Activated T-helper 9 cell treated with anti-CD3 and anti-CD28 coated beads, Interleukin-2, amount 50 U/mL, for 16 hours (primary cell): ENCODE results near the gene KIF16B.
"Not testable (repeated sequence)": the region's sequence is repeated elsewhere in the genome, so short reads cannot be mapped to it uniquely, and the experiment has no call there.

ENCODE experiments used
- DNase-seq: peaks from one replicate; pipeline ENCODE4 v3.0.0-alpha.2; 2020; ENCODE audit warnings: low read depth

The KIF16B gene

DNA sequence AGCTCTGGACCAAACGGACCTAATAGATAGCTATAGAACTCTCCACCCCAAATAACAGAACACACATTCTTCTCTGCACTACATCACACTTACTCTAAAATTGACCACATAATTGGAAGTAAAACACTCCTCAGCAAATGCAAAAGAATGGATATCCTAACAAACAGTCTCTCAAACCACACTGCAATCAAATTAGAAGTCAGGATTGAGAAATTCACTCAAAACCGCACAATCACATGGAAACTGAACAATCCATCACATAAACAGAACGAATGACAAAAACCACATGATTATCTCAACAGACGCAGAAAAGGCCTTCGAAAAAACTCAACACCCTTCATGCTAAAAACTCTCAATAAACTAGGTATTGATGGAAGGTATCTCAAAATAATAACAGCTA, 50.6 kb downstream of the KIF16B start:
- DNase-seq = not testable (repeated sequence)

DNA sequence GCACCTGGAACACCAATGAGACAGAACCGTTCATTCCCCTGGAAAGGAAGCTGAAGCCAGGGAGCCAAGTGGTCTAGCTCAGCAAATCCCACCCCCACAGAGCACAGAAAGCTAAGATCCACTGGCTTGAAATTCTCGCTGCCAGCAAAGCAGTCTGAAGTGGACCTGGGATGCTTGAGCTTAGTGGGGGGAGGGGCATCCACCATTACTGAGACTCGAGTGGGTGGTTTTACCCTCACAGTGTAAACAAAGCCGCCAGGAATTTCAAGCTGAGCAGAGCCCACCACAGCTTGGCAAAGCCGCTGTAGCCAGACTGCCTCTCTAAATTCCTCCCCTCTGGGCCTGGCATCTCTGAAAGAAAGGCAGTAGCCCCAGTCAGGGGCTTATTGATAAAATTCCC, 53.1 kb downstream of the KIF16B start:
- DNase-seq = no peak

DNA sequence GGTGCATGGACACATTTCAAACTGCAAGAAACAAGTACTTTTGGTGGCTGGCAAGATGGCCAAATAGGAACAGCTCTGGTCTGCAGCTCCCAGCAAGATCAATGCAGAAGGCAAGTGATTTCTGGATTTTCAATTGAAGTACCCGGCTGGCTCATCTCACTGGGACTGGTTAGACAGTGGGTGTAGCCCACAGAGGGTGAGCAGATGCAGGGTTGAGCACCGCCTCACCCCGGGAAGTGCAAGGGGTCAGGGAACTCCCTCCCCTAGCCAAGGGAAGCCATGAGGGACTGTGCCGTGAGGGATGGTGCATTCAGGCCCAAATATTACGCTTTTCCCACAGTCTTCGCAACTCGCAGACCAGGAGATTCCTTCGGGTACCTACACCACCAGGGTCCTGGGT, 53.6 kb downstream of the KIF16B start:
- not testable (repeated sequence) for DNase-seq

DNA sequence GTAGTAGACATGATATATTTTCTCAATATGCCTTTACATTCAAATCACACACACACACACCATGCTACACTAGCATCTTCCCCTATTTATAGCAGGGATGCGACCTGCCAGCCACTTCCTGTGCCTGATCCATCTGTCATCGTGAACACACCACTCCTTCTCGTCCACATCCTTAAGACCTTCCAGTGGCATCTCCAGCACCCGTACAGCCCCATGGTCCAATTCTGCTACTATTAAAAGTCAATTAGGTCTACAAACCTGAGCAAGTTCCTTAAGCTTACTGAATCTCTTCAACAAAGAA, 54.5 kb downstream of the KIF16B start:
- no peak for DNase-seq

DNA sequence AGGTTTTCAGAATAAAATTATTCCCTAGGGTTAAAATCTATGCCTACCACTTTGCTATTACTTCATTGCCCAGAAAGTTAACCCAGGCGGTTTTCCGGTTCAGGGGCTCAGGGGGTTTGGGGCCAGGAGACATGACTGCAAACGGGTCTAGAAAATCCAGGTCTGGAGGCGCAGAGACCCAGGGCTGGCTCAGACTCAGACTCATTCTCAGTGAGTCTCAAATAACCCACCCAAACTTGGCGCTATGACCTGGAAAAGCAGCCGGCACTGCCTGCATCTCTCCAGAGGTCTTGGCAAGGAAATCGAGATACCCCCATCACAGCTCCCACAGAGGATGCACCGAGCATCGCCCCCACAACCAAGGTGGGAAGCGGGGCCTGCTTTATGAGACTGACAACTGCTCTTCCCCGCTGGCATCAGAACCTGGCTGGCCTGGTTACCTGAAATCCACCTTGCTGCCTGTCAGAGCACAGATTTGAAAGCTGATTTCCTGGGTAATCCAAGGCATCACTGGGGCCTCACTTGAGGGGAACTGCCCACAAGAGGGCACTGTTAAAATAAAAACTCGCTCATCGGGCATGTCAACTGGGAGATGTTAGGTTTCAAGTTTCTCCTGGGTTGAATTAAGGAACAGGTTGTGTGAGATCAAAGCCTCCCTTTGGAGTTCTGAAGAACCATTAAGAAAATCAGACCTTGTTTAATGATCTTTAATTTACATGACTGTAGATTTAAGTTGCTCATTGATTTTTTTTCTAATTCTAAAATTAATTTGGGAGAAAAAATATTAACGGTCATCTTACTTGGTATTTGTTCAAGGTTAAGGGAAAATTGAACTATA, 55.1 kb downstream of the KIF16B start:
- DNase-seq = no peak

DNA sequence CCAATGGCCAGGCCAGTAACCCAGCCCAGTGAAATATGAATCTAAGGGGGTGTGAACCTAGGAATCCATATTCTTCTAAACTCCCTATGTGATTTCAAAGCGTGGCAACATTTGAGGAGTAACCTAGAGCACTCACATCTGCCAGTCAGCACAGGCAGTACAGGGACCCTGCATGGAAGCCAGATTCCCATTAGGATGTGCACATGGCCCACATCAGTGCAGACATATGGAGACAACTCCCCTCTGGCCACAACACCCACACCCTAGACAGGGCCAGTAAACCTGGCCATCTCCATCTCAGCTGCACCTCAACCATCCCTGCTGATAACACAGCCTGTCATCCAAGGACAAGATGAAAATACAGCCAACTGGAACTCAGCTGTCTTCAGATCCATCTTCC, 56.5 kb downstream of the KIF16B start:
- DNase-seq = no peak

DNA sequence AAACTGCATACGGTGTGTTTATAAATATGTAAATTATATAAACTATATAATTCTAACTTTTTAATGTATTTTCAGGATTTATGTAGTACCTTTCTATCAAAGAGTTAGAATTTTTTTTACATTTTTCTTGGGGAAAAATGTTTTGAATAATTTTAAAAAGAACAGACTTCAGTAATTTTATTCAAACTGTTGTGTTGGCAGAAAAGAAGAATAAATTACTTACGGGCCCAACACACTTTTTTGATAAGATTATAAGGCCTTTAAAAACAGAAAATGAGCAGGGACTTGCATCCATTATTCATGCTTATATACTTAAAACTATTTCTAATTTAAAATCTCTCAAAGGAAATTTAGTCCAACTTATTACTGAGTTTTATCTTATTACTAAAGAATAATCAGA, 58.2 kb downstream of the KIF16B start:
- no peak for DNase-seq

DNA sequence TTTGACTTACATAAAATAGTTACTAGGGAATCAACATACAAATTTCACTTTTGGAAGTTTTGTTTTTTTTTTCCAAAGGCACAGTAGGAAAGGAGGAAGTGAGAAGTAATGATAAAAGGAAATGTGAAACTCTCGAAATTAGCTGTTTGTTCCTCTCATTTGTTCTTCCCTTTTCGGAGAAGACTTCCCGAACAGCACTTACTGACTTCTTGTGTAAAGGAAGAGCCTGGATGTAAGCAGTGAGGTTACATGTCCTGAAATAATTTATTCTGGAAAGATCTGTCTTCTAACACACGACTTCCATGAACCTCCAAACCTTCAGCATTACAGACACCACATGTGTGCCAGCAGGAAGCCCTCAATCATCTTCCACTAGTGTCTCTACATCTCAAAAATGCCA, 59.1 kb downstream of the KIF16B start:
- DNase-seq = no peak

DNA sequence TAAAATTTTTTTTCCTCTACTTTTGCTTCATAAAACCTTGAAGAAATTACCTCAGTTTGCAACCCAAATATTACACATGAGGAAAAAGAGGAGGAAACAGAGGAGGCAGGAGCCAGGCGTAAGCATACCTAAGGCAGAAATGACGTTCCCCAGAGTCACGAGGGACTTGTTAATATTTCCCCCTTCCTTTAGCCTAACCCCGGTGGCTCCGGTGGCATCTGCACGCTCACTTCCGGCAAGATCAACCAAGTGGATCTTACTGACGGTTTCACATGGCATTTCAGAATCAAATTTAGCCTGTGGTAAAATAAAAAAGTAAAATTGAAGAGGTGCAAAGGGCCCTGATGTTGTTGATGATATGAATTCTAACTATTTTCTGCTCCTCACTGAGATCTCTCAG, 67.4 kb downstream of the KIF16B start:
- DNase-seq = no peak

DNA sequence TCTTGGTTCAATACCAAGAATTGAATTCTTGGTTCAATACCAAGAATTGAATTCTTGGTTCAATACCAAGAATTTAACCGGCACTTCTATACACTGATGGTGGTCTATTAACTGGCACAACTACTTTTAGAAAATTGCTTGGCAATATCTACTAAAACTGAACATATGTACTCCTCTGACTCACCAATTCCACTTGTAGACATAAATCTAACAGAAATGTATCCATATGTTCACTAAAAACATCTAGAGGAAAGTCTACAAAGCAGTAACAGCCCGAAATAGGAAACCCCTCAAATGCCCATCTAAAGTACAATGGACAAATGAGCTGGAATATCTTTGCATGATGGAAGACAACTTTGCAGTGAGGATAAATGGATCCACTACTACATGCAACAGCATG, 71.9 kb downstream of the KIF16B start:
- no peak for DNase-seq

DNA sequence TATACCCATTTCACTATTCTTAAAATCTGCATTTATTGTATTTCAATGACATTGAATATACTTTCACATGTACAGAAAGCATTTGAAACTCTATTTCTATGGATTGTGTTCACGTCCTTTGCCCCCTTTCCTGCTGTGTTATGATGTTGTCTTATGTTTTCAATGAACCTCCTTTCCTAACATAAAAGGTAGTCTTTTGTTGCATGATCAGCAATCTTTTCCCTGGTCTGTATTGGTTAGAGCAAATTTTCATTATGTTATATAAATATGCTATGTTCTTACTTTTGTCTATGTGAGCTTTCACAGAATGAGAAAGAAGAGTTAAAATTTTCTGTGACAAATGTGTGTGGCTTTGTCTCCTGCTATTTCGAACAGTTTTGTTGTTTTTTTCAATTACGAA, 73.1 kb downstream of the KIF16B start:
- no peak for DNase-seq

DNA sequence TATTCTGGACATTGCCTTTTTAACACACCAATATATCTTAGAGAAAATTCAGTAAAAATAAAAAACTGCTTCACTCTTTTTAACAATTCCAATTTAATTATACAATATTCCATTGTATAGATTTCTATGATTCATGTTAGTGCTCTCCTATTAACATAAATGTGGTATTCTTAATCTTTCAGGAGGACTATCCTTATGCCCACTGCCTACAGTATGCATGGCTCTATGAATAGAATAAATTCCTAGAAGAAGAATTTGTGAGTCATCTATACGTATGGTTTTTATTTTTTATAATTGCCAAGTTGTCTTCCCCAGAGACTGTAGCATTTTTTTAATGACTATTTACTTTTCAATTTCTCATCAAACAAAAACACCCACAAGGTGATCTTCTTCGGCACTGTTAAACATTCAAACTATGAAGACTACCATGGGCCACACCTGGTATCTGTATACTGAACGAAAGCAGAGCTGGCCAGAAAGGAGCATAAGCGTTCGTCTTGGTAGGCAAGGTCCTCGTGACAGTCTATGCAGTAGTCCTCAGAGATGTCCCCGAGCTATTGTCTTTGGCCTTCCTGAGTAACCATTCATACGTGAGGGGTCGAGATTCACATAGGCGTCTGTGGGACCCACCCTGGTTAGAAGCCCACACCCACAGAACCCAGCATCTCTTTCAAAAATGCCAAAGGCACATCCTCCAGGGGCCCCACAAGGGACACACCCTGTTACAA, 74.6 kb downstream of the KIF16B start:
- DNase-seq = no peak

DNA sequence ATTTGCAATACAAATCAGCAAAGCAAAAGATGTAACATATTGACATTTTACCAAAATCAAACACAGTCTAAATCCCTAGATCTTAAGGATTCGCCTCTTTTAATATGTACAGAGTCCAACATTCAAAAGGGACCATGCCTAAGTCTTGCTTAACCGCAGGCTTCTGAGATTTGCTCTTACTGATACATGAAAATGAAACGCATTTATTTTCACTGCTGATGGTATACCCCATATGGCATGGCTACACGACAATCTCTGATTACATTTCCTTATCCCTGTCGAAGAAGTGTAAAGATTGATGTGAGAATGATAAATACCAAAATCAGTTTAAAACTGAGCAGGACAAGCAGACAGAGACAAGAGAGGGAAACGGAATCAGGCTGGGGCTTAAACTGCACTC, 75.4 kb downstream of the KIF16B start:
- DNase-seq = no peak

DNA sequence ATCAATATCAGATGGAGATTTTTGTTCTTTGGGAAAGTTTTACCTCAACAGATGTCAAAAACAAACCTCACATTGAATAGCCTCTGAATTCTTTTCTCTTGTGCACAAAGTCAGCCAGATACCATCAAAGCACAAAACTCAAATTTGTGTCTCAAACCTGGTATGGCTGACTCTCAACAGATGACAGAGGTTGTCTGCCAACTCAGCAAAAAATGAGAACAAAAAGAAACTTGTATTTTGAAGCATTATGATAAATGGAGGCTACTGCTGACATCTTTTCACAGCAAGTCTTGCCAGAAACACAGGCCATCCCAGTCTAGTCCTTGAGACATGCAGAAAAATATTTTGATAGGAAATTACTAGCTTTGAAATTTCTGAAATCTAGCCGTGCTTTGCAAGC, 79.8 kb downstream of the KIF16B start:
- DNase-seq = no peak

DNA sequence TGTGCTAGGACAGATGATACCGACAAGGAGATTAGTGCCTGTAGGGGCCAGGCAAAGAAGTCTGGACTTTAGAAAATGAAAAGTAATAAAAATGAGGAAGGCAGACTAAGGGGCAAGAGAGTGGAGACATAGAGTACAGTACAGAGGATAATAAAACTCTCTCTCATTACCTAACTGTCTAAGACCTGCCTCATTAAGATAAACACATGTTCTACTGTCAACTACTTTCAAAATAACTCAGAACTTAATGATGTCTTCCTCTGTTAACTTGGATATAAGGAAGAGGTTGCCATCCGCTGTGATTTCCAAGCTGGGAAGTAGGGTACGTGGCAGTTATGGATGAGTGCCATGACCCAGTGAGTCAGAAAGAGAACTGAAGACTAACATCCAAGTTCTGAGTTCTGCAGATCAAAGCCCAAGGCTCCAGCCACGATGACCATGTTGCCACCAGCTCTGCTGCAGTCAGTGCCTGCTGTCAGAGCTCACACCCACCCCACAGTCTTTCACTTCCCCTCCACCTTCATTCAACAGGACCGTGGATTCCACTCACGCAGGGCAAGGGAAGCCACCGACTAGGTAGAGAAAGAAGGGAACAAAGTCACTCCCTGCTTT, 81.8 kb downstream of the KIF16B start:
- no peak for DNase-seq

DNA sequence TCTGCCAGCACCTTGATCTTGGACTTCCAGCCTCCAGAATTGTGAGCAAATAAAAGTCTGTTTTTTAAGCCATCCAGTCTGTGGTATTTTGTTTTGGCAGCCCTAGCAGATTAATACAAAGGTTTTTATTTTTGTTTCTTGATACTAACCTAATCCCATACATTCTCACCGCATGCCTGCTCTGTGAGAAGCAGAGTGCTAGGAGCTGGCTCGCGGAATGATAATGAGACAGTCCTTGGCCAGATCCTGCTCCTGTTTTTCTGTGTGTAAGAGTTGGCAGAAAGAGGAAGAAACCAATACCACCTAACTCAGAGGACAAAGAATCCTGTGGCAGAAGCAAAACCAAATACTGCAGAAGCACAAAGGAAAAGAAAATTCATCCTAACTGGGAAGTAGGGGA, 82.6 kb downstream of the KIF16B start:
- DNase-seq = no peak

DNA sequence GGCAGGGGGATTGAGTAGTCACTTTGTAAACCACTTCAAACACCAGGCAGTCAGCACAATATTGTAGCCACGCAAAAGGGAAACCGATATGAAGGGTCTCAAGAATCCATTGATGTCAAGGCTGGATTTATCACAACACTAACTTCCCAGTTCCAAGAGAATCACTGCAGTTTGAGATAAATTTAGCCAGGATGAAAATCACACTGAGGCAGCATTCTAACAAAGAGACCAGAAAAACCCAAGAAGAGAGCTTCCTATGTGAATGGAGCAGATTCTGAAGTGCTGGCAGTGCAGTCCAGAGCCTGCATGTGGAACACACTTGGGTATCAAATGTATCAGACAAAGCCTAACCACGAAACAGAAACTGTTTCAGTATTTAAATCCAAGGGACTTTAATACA, 84.6 kb downstream of the KIF16B start:
- DNase-seq = no peak

DNA sequence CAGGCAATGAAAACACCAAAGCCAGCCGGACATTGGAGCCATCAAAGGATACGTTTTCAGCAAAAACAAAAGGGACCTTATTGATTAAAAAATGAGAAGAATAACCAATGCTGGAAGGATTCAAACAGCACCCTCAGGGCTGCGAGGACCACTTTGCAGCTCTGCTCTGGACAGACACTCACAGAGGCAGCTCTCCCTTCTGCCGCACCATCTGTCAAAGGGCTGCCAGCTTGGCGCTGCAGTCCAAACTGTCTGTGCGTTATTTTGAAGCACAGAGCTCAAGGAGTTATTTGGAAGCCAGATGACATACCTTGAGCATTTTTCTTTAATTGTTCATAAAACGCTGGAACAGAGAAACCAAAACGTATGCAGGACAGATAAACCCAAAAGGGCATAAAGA, 85.2 kb downstream of the KIF16B start:
- DNase-seq = no peak

DNA sequence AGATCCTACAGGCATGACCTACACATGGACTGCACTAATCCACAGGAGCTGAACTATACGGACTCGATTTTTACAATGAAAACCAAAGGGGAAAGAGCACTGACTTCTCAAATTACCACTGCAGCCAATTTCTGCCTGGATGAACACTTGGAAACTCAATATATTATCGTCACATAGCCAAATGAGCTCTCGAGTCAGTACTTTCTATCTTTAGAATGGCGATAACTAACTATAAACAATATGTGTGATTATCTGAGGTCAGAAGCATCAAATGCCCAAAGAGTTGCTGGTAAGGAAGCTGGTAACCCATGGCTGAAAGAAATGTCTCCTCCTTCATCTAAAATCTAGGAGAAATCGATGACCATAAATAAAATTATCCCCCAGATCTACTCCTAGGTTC, 86.7 kb downstream of the KIF16B start:
- no peak for DNase-seq

DNA sequence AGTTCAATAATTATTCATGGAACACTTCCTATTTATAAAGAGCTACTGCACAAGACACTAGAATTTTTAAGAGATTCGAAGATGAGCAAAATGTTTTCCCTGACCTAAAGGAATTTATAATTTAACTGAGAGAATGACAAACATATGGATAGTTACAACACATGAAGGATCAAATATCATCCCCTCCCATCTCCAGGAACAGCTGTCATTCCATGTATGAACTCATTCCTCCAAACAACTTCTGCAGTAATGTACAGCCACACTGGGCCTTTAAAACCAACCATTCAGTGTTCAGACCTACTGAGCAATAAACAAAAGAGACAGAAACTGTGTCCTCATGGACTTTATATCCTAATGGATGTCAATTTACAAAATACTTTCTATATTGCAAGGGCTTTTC, 87.8 kb downstream of the KIF16B start:
- no peak for DNase-seq

DNA sequence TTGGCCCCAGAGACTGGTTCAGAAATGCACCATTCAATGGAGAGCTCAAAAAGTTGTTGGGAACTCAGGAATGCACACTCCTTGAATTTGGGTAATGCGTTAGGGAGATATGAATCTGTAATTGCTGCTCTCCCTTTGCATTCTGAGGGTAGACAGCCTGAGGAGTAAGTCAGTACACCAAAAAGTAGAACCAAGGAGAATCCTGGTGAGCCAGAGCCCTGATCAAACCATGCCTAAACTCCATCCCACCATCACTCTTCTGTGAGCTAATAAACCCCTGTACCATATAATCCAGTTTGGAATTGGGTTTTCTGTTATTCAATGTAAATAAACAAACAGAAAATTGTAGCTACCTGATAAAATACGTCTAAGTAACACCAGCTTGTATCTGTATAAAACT, 90.2 kb downstream of the KIF16B start:
- no peak for DNase-seq

DNA sequence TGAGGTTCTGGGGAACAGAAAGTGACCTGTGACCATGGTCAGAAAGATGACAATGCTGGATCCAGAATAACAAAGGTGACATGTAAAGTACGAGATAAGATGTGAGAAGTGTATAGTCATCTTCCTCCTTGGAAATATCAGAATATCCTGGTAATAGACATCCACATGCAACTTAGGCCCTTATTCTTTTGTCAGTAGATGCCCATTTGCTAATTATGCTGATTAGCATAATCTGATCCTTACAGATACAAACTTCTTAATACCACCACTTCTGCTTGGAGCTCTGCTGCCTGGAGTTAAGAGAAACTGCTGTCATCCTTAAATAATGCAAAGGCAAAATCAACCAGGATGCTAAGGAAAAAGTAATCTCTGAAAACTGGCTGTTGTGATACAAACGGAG, 91.3 kb downstream of the KIF16B start:
- DNase-seq = no peak

DNA sequence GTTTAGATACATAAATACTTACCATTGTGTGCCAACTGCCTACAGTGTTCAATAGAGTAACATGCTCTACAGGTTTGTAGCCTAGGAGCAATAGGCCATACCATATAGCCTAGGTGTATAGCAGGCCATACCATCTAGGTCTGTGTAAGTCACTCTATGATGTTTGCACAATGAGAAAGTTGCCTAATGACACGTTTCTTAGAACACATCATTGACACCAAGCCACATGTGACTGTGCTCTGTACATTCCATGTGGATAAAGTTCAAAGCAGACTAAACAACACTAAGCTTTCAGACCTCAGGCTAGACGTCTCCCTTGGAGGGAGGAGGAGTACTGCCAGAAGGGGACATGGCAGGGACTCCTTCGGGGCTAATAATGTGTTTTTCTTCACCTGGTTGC, 93.6 kb downstream of the KIF16B start:
- DNase-seq = no peak

DNA sequence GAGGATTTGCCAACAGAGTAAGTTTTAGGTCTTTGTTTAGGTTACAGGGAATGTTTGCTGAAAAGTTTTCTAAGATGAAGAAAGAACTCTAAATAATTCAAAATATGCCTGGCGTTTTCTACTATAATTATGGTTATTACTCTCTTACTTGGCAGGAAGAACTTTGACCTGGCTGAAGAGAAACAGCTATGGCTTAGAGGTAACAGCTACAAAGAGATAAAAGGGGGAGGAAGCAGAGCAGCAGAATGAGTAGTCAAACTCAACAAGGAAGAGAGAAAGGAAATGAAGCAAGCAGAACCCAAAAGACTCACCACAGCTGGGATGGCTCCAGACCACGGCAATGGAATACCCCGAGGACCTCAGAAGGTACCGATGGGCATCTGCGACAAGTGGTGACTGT, 95.6 kb downstream of the KIF16B start:
- DNase-seq = no peak
